Ovary (tissue), 3 donors: Measurements from ENCODE around the gene TPST1.

ENCODE experiments used
- EP300 ChIP-seq: sonication (generic); formaldehyde crosslinking; IDR thresholded peaks from one replicate; pipeline ENCODE4 v1.6.1; 2017; ENCODE audit warnings: antibody characterized with exemption
- POLR2A ChIP-seq: fragments of 450-650 bp; IDR thresholded peaks from one replicate; pipeline ENCODE4 v1.6.1; 2017; ENCODE audit warnings: antibody characterized with exemption, mild to moderate bottlenecking, moderate library complexity
- TF ChIP-seq, protein P1 (sequence below), 3 donors: fragments of 450-650 bp in 2 of 3; fragments of 200-600 bp in 1 of 3; IDR thresholded peaks; one replicate each; pipeline versions ENCODE4 v1.5.1 to v1.8.0; 2016 to 2022; ENCODE audit warnings: antibody characterized with exemption in 3 of 3, mild to moderate bottlenecking in 1 of 3
- donor health status: DM: no; HTN: no; CAD: no.

DNA sequence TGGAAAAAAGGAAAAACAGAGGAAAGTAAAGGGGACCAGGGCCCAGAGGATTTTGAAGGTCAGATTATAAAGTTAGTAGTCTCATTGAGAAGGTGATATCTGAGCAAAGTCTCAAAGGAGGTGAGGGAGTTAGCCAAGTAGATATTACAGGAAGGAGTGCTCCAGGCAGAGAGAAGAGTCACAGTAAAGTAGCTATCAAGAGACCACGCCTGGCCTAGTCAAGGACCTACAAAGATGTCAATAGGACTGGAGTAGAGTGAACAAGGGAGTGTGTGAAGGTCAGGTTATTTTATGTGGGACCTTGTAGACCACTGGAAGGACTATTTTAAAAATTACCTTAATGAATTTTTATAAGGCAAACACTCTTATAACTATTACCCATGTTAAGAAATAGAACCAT, 64.8 kb downstream of the TPST1 start:
- TF ChIP-seq, protein P1, sequence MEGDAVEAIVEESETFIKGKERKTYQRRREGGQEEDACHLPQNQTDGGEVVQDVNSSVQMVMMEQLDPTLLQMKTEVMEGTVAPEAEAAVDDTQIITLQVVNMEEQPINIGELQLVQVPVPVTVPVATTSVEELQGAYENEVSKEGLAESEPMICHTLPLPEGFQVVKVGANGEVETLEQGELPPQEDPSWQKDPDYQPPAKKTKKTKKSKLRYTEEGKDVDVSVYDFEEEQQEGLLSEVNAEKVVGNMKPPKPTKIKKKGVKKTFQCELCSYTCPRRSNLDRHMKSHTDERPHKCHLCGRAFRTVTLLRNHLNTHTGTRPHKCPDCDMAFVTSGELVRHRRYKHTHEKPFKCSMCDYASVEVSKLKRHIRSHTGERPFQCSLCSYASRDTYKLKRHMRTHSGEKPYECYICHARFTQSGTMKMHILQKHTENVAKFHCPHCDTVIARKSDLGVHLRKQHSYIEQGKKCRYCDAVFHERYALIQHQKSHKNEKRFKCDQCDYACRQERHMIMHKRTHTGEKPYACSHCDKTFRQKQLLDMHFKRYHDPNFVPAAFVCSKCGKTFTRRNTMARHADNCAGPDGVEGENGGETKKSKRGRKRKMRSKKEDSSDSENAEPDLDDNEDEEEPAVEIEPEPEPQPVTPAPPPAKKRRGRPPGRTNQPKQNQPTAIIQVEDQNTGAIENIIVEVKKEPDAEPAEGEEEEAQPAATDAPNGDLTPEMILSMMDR (IDR thresholded peaks at IDR 0.05) = no peak
- TF ChIP-seq POLR2A (no peak), EP300 (no peak)
